ENCODE measurements around the gene GGACT.
A peak's percentile ranks its signal among the peaks of the same experiment; 100 is the strongest.
"Not testable (repeated sequence)": the region's sequence is repeated elsewhere in the genome, so short reads cannot be mapped to it uniquely, and the experiment has no call there.

GGACT gene

GRCh38 chr13:100588331-100589177, at the start of gene GGACT:
Gene GGACT (minus strand): TSS chr13:100588789. CDS start chr13:100532591, 56,198 bp downstream.
- DNase-seq (ENCODE audit: low read depth in 2 of 2), result peak; percentile 60 to 80

- DNase-seq (ENCODE audit: low read depth in 2 of 2), result no peak
These were observed 49.2 kb upstream of the GGACT start for GRCh38 chr13:100637796-100638195.

GRCh38 chr13:100637380-100637779, 48.8 kb upstream of the GGACT start:
- no peak for DNase-seq (ENCODE audit: low read depth in 2 of 2)

- DNase-seq (ENCODE audit: low read depth in 2 of 2), result no peak
These were observed 47.9 kb upstream of the GGACT start for GRCh38 chr13:100636441-100636840.

- DNase-seq (ENCODE audit: low read depth in 2 of 2), result no peak
These were observed 47.4 kb upstream of the GGACT start for GRCh38 chr13:100636004-100636403.

- no peak for DNase-seq (ENCODE audit: low read depth in 2 of 2)
These were observed 46.1 kb upstream of the GGACT start for GRCh38 chr13:100634696-100635095.

- no peak for DNase-seq (ENCODE audit: low read depth in 2 of 2)
These were observed 44.9 kb upstream of the GGACT start for GRCh38 chr13:100633461-100633860.

GRCh38 chr13:100630555-100630954, 42.0 kb upstream of the GGACT start:
- DNase-seq (ENCODE audit: low read depth in 2 of 2), result no peak

GRCh38 chr13:100627120-100627519, 38.5 kb upstream of the GGACT start:
- no peak for DNase-seq (ENCODE audit: low read depth in 2 of 2)

- no peak for DNase-seq (ENCODE audit: low read depth in 2 of 2)
These were observed 36.9 kb upstream of the GGACT start for GRCh38 chr13:100625447-100625846.

GRCh38 chr13:100620792-100621191, 32.2 kb upstream of the GGACT start:
- no peak for DNase-seq (ENCODE audit: low read depth in 2 of 2)

GRCh38 chr13:100619940-100620339, 31.4 kb upstream of the GGACT start:
- no peak for DNase-seq (ENCODE audit: low read depth in 2 of 2)

GRCh38 chr13:100618897-100619296, 30.3 kb upstream of the GGACT start:
- not testable (repeated sequence) for DNase-seq (ENCODE audit: low read depth in 2 of 2)

- DNase-seq (ENCODE audit: low read depth in 2 of 2), result no peak
These were observed 24.4 kb upstream of the GGACT start for GRCh38 chr13:100613031-100613430.

- DNase-seq (ENCODE audit: low read depth in 2 of 2), result no peak
These were observed 23.3 kb upstream of the GGACT start for GRCh38 chr13:100611678-100612492.

- no peak for DNase-seq (ENCODE audit: low read depth in 2 of 2)
These were observed 22.1 kb upstream of the GGACT start for GRCh38 chr13:100610391-100611347.

- no peak for DNase-seq (ENCODE audit: low read depth in 2 of 2)
These were observed 20.3 kb upstream of the GGACT start for GRCh38 chr13:100608906-100609305.

- DNase-seq (ENCODE audit: low read depth in 2 of 2), result no peak
These were observed 19.9 kb upstream of the GGACT start for GRCh38 chr13:100608489-100608888.

GRCh38 chr13:100604918-100605710, 16.5 kb upstream of the GGACT start:
- DNase-seq (ENCODE audit: low read depth in 2 of 2), result no peak

- DNase-seq (ENCODE audit: low read depth in 2 of 2), result no peak
These were observed 14.0 kb upstream of the GGACT start for GRCh38 chr13:100602493-100603111.

Measured in stimulated activated CD4-positive, alpha-beta T cell treated with anti-CD3 and anti-CD28 coated beads, Interleukin-15, amount 100 ng/mL, for 48 hours (primary cell).